Upper lobe of left lung (tissue), 6 donors: ENCODE measurements around the gene ASTN2. TPM values are rescaled to one million over a fixed set of nuclear protein-coding genes. Genes with fewer than 3 reads are reported as not detected.

Experiments
- ATAC-seq, 2 donors: fragments of 200-7000 bp; cut with Tn5 transposase; one replicate each; pipeline ENCODE4 v1.9.1; 2022; ENCODE audit warnings: mild to moderate bottlenecking in 2 of 2, moderate library complexity in 2 of 2; ENCODE audit not compliant: low FRiP score in 2 of 2
- DNase-seq, 2 donors: peaks; one replicate each; pipeline ENCODE4 v3.0.0-alpha.2; 2019 to 2020
- H3K27ac ChIP-seq, 4 donors: fragments of 200-600 bp; sonication (generic); one replicate each; pipeline ENCODE4 v1.5.1; 2016 to 2019
- H3K27me3 ChIP-seq, 4 donors: fragments of 200-600 bp; sonication (generic); one replicate each; pipeline ENCODE4 v1.5.1; 2017 to 2019
- H3K36me3 ChIP-seq, 4 donors: fragments of 200-600 bp; sonication (generic); one replicate each; pipeline ENCODE4 v1.5.1; 2016 to 2019
- H3K4me1 ChIP-seq, 4 donors: fragments of 200-600 bp; sonication (generic); one replicate each; pipeline ENCODE4 v1.5.1; 2018 to 2019
- H3K4me3 ChIP-seq, 4 donors: fragments of 200-600 bp; sonication (generic); one replicate each; pipeline ENCODE4 v1.5.1; 2017 to 2019; ENCODE audit warnings: mild to moderate bottlenecking in 2 of 4, moderate library complexity in 1 of 4
- H3K9me3 ChIP-seq, 4 donors: fragments of 200-600 bp; sonication (generic); one replicate each; pipeline ENCODE4 v1.5.1; 2018 to 2019
- CTCF ChIP-seq, 6 experiments: fragments of 450-650 bp in 4 of 6; fragments of 200-600 bp in 2 of 6; sonication (generic) in 2 of 6; IDR thresholded peaks; one replicate each; pipeline ENCODE4 v1.5.1; 2016 to 2019; ENCODE audit warnings: antibody characterized with exemption in 6 of 6
- EP300 ChIP-seq, 4 donors: sonication (generic); formaldehyde crosslinking; IDR thresholded peaks; one replicate each; pipeline ENCODE4 v1.5.1; 2017; ENCODE audit warnings: antibody characterized with exemption in 4 of 4, control low read depth in 2 of 4
- POLR2A ChIP-seq, 4 donors: fragments of 450-650 bp; IDR thresholded peaks; one replicate each; pipeline ENCODE4 v1.5.1; 2016 to 2017; ENCODE audit warnings: antibody characterized with exemption in 4 of 4, mild to moderate bottlenecking in 2 of 4
- POLR2AphosphoS5 ChIP-seq, 2 donors: sonication (generic); formaldehyde crosslinking; IDR thresholded peaks; one replicate each; pipeline ENCODE4 v1.5.1; 2017; ENCODE audit warnings: antibody characterized with exemption in 2 of 2
- WGBS, 2 donors: methylation state at CpG; one replicate each; pipeline ENCODE4 v1.1.5; 2017 to 2018; 5-methylcytosine and 5-hydroxymethylcytosine counted together
- total RNA-seq, 6 donors: library from RNA; depleted of rRNA in 4 of 6; stranded (reverse); fragments of >200 nt in 4 of 6; gene quantifications; one replicate each; pipeline versions ENCODE4 v1.1.0 to v1.2.1, GENCODE V29; 2016 to 2021
- donor health status: DM: no; HTN: no; CAD: no; lungs with moderate emphysema.
- donor health status: DM: no; HTN: yes; CAD: no; lungs with severe emphysema.

The ASTN2 gene
- total RNA-seq, 6 donors from 2014 or later: 2.0 to 7.5 (median 3.4) TPM

DNA sequence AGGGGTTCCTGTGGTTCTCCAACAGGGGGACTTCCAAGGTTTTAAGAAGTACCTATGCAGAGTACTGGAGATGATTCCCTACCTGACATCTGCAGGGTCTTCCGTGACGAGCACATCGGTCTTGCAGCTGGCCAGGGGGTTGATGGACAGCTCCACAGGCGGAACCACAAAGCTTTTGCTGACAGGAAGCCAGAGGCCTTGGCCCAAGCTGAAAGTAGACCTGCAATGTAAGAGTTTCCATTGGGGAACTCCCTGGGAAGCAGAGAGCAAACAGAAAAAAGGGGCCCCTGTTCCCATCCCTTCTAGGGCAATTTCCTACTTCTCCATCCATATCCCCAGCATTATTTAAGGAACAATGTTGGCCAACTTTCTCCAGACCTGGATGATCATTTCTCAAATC lies 439.7 kb downstream of the ASTN2 start:
- ATAC-seq: no peak
- Histone ChIP-seq H3K27ac (no peak overlapping the region), H3K9me3 (no peaks in the 10 kb centered on the region), H3K4me1 (no peaks in the 10 kb centered on the region), H3K27me3 (no peaks in the 10 kb centered on the region), H3K4me3 (no peak overlapping the region), H3K36me3 (no peaks in the 10 kb centered on the region)
- 63 to 81% methylated on average over 1 to 4 of the region's 4 CpGs for whole genome bisulfite sequencing, 2 donors
- no peak for TF ChIP-seq CTCF (IDR thresholded peaks at IDR 0.05)
- no peak for TF ChIP-seq POLR2A (IDR thresholded peaks at IDR 0.05)
- no peak for TF ChIP-seq EP300 (IDR thresholded peaks at IDR 0.05)
- no peak for TF ChIP-seq POLR2AphosphoS5 (IDR thresholded peaks at IDR 0.05)
- no peak for DNase-seq

GRCh38 chr9:116966199-116966598 lies 448.7 kb downstream of the ASTN2 start:
- DNase-seq (no peak), ATAC-seq (no peak)
- no peak overlapping the region for H3K27ac ChIP-seq
- no peaks in the 10 kb centered on the region for H3K4me1 ChIP-seq
- H3K4me3 ChIP-seq: no peak overlapping the region
- H3K9me3 ChIP-seq: no peaks in the 10 kb centered on the region
- no peaks in the 10 kb centered on the region for H3K27me3 ChIP-seq
- H3K36me3 ChIP-seq: no peaks in the 10 kb centered on the region
- TF ChIP-seq POLR2A (IDR thresholded peaks at IDR 0.05) (no peak), EP300 (IDR thresholded peaks at IDR 0.05) (no peak), POLR2AphosphoS5 (IDR thresholded peaks at IDR 0.05) (no peak), CTCF (IDR thresholded peaks at IDR 0.05) (no peak)

GRCh38 chr9:116964258-116964657 lies 450.6 kb downstream of the ASTN2 start:
- TF ChIP-seq CTCF (IDR thresholded peaks at IDR 0.05): no peak
- TF ChIP-seq POLR2AphosphoS5 (IDR thresholded peaks at IDR 0.05): no peak
- TF ChIP-seq EP300 (IDR thresholded peaks at IDR 0.05): no peak
- TF ChIP-seq POLR2A (IDR thresholded peaks at IDR 0.05): no peak
- DNase-seq: peak in 1 of 2 donors; percentile 11
- ATAC-seq: no peak
- H3K27me3 ChIP-seq: no peaks in the 10 kb centered on the region
- no peaks in the 10 kb centered on the region for H3K9me3 ChIP-seq
- 91 to 93% methylated on average over 11 of the region's 11 CpGs for WGBS, 2 donors
- H3K27ac ChIP-seq: no peak overlapping the region
- H3K4me3 ChIP-seq: no peak overlapping the region
- H3K4me1 ChIP-seq: no peaks in the 10 kb centered on the region
- no peaks in the 10 kb centered on the region for H3K36me3 ChIP-seq

GRCh38 chr9:116959809-116960208 lies 455.0 kb downstream of the ASTN2 start:
- Histone ChIP-seq H3K4me1 (no peaks in the 10 kb centered on the region), H3K36me3 (no peaks in the 10 kb centered on the region), H3K27ac (no peak overlapping the region), H3K27me3 (no peaks in the 10 kb centered on the region), H3K9me3 (no peaks in the 10 kb centered on the region), H3K4me3 (no peak overlapping the region)
- ATAC-seq: no peak
- no peak for DNase-seq
- 15 to 17% methylated on average over 14 to 16 of the region's 16 CpGs for WGBS, 2 donors
- no peak for TF ChIP-seq POLR2AphosphoS5 (IDR thresholded peaks at IDR 0.05)

DNA sequence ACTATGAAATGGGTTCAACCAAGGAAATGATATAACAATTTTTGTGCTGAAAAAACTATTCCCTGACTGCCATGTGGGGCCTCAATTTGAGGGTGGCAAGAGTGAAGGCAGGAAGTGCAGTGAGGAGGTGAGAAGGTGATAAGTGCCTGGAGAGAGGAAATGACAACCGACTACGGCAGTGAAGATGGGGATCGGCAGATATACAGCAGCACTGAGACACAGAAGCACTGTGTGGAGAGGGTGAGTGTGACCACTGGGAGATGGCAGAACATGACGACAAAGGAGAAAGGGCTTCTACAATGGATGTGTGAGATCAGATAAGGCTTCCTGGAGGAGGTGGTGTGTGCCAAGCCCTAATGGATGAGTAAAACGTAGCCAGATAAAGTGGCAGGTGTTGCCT lies 456.0 kb downstream of the ASTN2 start:
- H3K4me1 ChIP-seq: no peaks in the 10 kb centered on the region
- no peaks in the 10 kb centered on the region for H3K9me3 ChIP-seq
- H3K27me3 ChIP-seq: no peaks in the 10 kb centered on the region
- TF ChIP-seq CTCF (IDR thresholded peaks at IDR 0.05) (no peak), POLR2AphosphoS5 (IDR thresholded peaks at IDR 0.05) (no peak), POLR2A (IDR thresholded peaks at IDR 0.05) (no peak), EP300 (IDR thresholded peaks at IDR 0.05) (no peak)
- 23 to 30% methylated on average over 5 of the region's 5 CpGs for WGBS, 2 donors
- no peak for ATAC-seq
- H3K36me3 ChIP-seq: no peaks in the 10 kb centered on the region
- no peak overlapping the region for H3K4me3 ChIP-seq
- DNase-seq: no peak
- no peak overlapping the region for H3K27ac ChIP-seq
